ENCODE data around the gene RHCG. TPM values are rescaled to one million over a fixed set of nuclear protein-coding genes. Genes with fewer than 3 reads are reported as not detected.
"Not testable (repeated sequence)": the region's sequence is repeated elsewhere in the genome, so short reads cannot be mapped to it uniquely, and the experiment has no call there.

Gene RHCG
- total RNA-seq, 1 experiment from 2014 or later = not detected

- DNase-seq (ENCODE audit: low read depth) = no peak
Measured at GRCh38 chr15:89477411-89478242, 18.8 kb downstream of the RHCG start.

- no peak for DNase-seq (ENCODE audit: low read depth)
Measured at GRCh38 chr15:89475661-89476060, 20.7 kb downstream of the RHCG start.

- peak; percentile 35 for DNase-seq (ENCODE audit: low read depth)
Measured at GRCh38 chr15:89472785-89473256, 23.6 kb downstream of the RHCG start.

GRCh38 chr15:89469426-89470096 is 26.8 kb downstream of the RHCG start:
- DNase-seq (ENCODE audit: low read depth) = no peak

- not testable (repeated sequence) for DNase-seq (ENCODE audit: low read depth)
Measured at GRCh38 chr15:89468813-89469212, 27.6 kb downstream of the RHCG start.

- no peak for DNase-seq (ENCODE audit: low read depth)
Measured at GRCh38 chr15:89463113-89463512, 33.3 kb downstream of the RHCG start.

GRCh38 chr15:89462198-89462912 is 34.0 kb downstream of the RHCG start:
- DNase-seq (ENCODE audit: low read depth) = peak; percentile 71

- no peak for DNase-seq (ENCODE audit: low read depth)
Measured at GRCh38 chr15:89461386-89461785, 35.0 kb downstream of the RHCG start.

- DNase-seq (ENCODE audit: low read depth) = no peak
Measured at GRCh38 chr15:89460048-89460447, 36.3 kb downstream of the RHCG start.

GRCh38 chr15:89459271-89460038 is 36.9 kb downstream of the RHCG start:
- DNase-seq (ENCODE audit: low read depth) = no peak

- DNase-seq (ENCODE audit: low read depth) = peak; percentile 17
Measured at GRCh38 chr15:89458440-89458839, 37.9 kb downstream of the RHCG start.

GRCh38 chr15:89457086-89457485 is 39.3 kb downstream of the RHCG start:
- peak; percentile 47 for DNase-seq (ENCODE audit: low read depth)

- no peak for DNase-seq (ENCODE audit: low read depth)
Measured at GRCh38 chr15:89455535-89455934, 40.8 kb downstream of the RHCG start.

GRCh38 chr15:89452330-89452836 is 44.0 kb downstream of the RHCG start:
- DNase-seq (ENCODE audit: low read depth) = no peak

- DNase-seq (ENCODE audit: low read depth) = no peak
Measured at GRCh38 chr15:89451846-89452245, 44.5 kb downstream of the RHCG start.

- DNase-seq (ENCODE audit: low read depth) = no peak
Measured at GRCh38 chr15:89450076-89451006, 46.0 kb downstream of the RHCG start.

- DNase-seq (ENCODE audit: low read depth) = no peak
Measured at GRCh38 chr15:89448825-89449224, 47.6 kb downstream of the RHCG start.

- DNase-seq (ENCODE audit: low read depth) = no peak
Measured at GRCh38 chr15:89447676-89448075, 48.7 kb downstream of the RHCG start.

GRCh38 chr15:89446255-89446891 is 50.0 kb downstream of the RHCG start:
- no peak for DNase-seq (ENCODE audit: low read depth)

- DNase-seq (ENCODE audit: low read depth) = no peak
Measured at GRCh38 chr15:89445518-89445917, 50.9 kb downstream of the RHCG start.

Data from RPMI7951 (cell line).